ENCODE results near the gene COL4A2.

DNA sequence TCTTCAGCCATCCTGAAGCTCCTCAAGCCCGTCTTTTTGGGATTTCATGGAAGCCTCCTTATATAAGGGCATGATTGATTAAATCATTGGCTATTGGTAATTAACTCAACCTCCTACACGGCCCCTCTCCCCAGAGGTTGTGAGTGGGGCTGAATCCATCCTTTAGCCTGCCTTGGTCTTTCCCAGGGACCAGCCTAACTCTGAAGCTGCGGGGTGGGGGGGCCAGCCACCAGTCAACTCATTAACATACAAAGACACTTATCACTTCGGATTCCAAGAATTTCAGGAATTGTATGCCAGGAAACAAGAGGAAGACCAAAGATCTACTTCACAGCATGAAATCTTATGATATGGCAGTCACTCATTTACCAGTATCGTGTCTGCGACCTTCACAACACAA is 10.1 kb upstream of the COL4A2 start:
- TF ChIP-seq GATA3 (IDR thresholded peaks at IDR 0.05; ENCODE audit: low read depth, low read length) (no peak), GATA2 (IDR thresholded peaks at IDR 0.05; ENCODE audit: low read depth, low read length) (no peak)

Measured in SH-SY5Y (cell line).